GM21737 (cell line): ENCODE measurements around the gene SNAP91.
"Not testable (repeated sequence)": the region's sequence is repeated elsewhere in the genome, so short reads cannot be mapped to it uniquely, and the experiment has no call there.

Experiments
- ATAC-seq: cut with Tn5 transposase; IDR thresholded peaks from one replicate; pipeline ENCODE4 v1.9.1; 2021; ENCODE audit warnings: mild to moderate bottlenecking, moderate library complexity; ENCODE audit not compliant: unreplicated experiment

The SNAP91 gene

GRCh38 chr6:83633609-83634008 is 75.3 kb downstream of the SNAP91 start:
- no peak for ATAC-seq

DNA sequence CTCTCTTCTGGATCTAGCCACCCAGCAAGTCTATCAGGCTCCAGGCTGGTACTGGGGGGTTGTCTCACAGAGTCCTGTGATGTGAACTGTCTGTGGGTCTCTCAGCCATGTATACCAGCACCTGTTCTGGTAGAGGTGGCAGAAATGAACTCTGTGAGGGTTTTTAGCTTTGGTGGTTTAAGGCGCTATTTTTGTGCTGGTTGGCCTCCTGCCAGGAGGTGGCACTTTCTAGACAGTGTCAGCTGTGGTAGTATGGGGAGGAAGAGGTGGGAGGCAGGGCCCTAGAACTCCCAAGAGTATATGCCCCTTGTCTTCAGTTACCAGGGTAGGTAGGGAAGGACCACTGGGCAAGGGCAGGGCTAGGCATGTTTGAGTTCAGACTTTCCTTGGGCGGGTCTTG is 75.8 kb downstream of the SNAP91 start:
- ATAC-seq, result no peak

- ATAC-seq, result not testable (repeated sequence)
These were observed 79.0 kb downstream of the SNAP91 start for GRCh38 chr6:83629908-83630307.

- ATAC-seq, result peak; percentile 64
These were observed 93.6 kb downstream of the SNAP91 start for GRCh38 chr6:83615025-83615999.

DNA sequence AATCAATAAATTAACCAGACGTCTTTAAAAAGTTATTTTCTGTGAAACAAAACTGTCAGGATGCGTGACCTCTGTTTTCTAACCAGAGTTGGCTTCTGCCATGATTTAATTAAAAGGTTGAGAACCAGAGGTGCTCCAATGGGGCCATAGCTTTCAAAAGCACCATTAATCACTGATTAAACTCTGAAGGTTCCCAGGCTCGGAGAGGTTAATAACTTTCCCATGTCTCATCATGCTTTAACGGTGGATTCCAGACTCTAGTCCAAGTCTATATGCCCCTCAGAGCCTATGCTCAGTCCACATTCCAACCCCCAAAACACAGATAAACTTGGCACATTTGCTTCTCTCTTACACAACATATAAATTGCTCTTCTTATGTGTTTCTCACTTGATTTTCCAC is 95.5 kb downstream of the SNAP91 start:
- ATAC-seq, result no peak

- no peak for ATAC-seq
These were observed 99.7 kb downstream of the SNAP91 start for GRCh38 chr6:83609248-83609647.

- ATAC-seq, result no peak
These were observed 103.4 kb downstream of the SNAP91 start for GRCh38 chr6:83605517-83605916.

DNA sequence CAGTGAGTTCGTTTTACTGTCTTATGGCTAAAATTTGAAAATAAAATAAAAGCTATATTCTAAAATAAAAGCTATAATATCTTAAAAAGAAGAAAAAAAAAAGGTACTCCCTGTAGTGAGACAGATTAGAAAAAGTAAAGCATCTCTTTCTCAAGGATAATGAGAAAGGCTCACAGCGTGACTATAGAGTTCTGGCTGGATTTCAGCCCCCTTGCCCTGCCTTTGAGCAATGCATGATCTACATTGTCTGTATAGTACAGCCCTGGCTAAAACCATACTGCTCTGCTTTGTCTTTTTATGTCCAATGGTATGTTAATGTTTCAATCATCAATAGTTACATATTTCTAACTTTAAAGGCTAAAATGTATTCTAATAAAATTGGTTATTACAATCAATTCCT is 105.3 kb downstream of the SNAP91 start:
- ATAC-seq, result no peak

GRCh38 chr6:83601119-83601518 is 107.8 kb downstream of the SNAP91 start:
- ATAC-seq, result no peak

DNA sequence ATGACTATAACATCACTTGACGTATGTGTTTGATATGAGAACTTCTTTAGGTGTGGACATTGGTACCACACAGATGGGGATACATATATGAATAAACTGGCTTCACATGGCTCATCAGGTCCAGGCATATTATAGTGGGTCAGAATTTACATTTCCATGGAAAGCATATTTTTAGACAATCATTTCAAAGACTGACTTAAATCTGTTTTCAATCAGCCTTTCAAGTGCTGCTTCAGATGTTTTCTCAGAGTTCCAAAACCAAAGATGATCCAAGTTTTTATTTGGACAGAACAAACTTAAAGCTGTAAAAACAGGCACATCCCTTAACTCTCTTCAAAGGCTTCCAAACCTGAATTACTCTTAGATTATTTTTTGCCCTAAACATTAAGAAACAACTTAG is 108.4 kb downstream of the SNAP91 start:
- ATAC-seq, result no peak

GRCh38 chr6:83597511-83597910 is 111.4 kb downstream of the SNAP91 start:
- no peak for ATAC-seq

DNA sequence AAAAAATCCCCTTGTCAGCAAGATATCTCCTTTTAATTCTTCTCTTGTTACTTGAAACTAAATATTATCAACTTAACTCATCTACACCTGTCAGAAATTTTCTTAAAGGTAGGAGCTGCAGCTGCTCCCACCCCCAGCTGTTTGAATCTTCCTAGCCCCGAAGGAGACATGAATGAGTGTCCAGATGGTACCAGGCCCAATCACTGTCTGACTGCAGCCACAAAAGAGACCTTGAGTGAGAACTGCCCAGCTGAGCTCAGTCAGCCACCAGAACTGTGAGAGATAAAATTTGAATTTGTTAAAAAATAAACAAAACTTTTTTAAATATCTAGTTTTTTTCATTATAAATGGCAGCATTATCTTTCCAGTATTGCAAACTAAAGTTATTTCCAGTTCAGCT is 111.8 kb downstream of the SNAP91 start:
- ATAC-seq, result no peak

DNA sequence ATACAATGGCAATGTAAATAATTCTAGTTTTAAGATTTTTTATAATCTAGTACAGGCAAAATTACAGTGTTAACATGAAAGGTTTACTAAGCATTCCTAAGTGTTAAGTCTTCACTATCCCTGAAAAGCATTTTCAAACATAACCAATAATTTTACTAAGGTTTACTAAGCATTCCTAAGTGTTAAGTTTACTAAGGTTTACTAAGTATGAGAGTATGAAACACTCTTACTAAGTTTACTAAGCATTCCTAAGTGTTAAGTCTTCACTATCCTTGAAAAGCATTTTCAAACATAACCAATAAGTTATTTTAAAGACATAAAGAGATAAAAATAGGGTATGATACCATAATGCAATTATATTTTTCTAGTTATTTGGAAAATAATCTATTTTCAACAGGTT is 114.0 kb downstream of the SNAP91 start:
- ATAC-seq, result no peak

DNA sequence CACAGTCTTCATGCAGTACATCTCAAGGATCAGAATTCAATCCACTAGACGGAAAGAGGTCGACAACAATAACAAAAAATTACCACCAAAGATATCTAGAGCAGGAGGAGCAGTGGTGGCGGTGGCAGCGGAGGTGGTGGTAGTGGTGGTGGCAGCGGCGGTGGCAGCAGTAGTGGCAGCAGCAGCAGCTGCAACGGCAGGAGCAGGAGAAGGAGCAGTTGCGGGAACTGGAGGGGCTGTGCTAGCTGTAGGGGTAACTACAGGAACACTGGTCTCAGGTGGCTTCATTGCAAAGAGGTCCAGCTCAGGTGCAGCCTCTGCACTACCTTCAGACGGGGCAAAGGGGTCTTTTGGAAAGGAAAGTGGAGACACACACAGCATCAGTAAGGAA is 115.5 kb downstream of the SNAP91 start:
- no peak for ATAC-seq

GRCh38 chr6:83592770-83593394 is 116.0 kb downstream of the SNAP91 start:
- ATAC-seq, result peak; percentile 90

- ATAC-seq, result no peak
These were observed 118.5 kb downstream of the SNAP91 start for GRCh38 chr6:83590416-83590815.

DNA sequence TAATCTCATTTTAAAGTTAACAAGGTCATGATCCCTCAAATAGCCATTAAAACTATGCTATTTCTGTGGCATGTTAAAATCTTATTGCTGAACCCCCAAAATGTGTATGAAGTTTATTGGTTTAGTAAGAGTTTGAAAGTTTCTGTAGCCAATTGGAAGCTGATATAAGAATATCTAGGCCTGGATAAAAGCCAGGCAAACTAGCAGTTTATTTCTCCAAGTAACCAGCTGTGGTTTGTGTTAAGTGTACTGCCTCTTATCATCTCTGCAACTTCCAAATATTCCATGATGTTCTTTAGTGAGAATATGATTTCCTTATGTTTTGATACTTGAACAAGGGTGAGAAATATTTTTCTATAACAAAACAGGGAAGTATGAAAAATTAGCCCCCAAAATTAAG is 119.8 kb downstream of the SNAP91 start:
- no peak for ATAC-seq

GRCh38 chr6:83578057-83578456 is 130.8 kb downstream of the SNAP91 start:
- ATAC-seq, result no peak

DNA sequence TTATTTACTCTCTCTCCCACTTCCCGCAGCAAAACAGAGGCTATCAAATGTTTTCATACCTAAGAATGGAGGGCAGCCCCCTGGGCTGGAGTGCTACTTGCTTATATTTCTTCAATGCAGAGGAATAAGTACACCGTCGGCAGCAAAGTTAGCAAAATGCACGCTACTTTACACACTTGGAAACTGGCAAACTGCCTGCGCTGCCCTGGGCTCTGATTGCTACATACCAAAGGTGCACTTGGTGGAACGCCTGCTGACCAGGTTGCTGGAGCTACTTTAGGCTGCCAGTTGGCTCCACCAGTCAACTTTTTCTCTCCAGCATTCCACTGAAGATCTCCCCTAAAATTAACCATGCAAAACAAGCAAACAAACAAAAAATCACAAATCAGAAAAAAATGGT is 134.1 kb downstream of the SNAP91 start:
- ATAC-seq, result no peak

DNA sequence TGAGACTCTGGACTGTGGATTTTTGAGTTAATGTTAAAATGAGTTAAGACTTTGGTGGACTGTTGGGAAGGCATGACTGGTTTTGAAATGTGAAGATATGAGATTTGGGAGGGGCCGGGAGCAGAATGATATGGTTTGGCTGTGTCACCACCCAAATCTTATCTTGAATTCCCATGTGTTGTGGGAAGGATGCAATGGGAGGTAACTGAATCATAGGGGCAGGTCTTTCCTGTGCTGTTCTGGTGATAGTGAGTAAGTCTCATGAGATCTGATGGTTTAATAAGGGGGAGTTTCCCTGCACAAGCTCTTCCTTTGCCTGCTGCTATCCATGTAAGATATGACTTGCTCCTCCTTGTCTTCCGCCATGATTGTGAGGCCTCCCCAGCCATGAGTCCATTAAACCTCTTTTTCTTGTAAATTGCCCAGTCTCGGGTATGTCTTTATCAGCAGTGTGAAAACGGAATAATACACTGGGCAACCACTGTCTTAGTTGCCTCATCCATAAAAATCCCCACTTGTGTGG is 137.2 kb downstream of the SNAP91 start:
- ATAC-seq, result not testable (repeated sequence)

- no peak for ATAC-seq
These were observed 149.9 kb downstream of the SNAP91 start for GRCh38 chr6:83558975-83559374.

DNA sequence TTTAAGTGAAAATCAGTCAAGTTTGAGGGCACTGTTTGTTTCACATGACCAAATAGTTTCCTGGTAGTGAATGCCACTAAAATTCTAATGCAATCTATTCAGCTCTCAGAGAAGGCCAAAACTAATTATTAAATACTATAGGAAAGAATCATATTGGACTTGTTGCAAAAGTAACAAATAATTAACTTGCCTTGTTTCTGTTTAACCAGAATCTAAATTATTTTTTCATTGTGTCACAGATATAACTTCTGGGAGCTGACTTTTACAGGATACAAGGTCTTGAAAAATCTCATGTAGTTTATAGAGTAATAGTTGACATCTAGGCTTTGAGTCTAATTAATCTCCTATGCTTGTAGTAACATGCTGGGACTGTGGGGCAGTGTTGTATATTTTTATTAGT is 152.0 kb downstream of the SNAP91 start:
- ATAC-seq, result no peak
